ENCODE results near the gene ZNF263. TPM values are rescaled to one million over a fixed set of nuclear protein-coding genes. Genes with fewer than 3 reads are reported as not detected.

Gene ZNF263
- total and polyA plus RNA-seq, 9 of the 15 experiments (the other 6 are each of a cell fraction or from before 2014, with no cell fraction given) = 4.6 to 48.3 (median 31.8) TPM

DNA sequence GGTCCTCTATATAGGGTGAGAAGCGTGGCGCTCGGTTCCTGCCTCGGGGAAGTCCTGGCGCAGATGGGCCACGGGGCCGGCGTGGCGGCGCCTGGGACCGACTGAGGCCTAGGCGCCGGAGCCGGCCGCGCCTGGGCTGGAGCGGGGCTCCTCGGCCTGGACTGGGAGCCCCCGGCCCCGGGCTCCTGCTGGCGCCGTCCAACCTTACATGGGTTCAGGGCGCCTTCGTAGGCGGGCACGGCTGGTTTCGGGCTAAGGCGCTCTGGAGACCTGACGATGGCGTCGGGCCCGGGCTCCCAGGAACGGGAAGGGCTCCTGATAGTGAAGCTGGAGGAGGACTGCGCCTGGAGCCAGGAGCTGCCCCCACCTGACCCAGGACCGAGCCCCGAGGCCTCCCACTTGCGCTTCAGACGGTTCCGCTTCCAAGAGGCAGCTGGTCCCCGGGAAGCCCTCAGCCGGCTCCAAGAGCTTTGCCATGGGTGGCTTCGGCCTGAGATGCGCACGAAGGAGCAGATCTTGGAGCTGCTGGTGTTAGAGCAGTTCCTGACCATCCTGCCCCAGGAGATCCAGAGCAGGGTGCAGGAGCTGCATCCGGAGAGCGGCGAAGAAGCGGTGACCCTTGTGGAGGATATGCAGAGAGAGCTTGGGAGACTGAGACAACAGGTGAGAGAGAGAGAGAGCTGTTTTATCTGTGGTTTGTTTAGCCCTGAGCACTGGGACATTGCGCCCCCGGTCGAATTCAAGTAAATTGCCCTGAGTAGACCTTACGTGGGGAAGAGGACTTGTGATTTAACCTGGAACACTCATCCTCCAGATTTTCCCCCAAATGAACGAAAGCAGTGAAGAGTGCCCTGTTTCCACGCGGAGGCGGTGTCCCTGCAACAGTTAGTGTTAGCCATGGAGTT is 504 bp downstream of the ZNF263 start (continued):
- TF ChIP-seq, protein P1, sequence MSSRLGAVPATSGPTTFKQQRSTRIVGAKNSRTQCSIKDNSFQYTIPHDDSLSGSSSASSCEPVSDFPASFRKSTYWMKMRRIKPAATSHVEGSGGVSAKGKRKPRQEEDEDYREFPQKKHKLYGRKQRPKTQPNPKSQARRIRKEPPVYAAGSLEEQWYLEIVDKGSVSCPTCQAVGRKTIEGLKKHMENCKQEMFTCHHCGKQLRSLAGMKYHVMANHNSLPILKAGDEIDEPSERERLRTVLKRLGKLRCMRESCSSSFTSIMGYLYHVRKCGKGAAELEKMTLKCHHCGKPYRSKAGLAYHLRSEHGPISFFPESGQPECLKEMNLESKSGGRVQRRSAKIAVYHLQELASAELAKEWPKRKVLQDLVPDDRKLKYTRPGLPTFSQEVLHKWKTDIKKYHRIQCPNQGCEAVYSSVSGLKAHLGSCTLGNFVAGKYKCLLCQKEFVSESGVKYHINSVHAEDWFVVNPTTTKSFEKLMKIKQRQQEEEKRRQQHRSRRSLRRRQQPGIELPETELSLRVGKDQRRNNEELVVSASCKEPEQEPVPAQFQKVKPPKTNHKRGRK (tag; IDR thresholded peaks at IDR 0.05) = no peak
- TF ChIP-seq, protein P2, sequence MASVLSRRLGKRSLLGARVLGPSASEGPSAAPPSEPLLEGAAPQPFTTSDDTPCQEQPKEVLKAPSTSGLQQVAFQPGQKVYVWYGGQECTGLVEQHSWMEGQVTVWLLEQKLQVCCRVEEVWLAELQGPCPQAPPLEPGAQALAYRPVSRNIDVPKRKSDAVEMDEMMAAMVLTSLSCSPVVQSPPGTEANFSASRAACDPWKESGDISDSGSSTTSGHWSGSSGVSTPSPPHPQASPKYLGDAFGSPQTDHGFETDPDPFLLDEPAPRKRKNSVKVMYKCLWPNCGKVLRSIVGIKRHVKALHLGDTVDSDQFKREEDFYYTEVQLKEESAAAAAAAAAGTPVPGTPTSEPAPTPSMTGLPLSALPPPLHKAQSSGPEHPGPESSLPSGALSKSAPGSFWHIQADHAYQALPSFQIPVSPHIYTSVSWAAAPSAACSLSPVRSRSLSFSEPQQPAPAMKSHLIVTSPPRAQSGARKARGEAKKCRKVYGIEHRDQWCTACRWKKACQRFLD (CRISPR knock-in tag; IDR thresholded peaks at IDR 0.05) = no peak
- no peak for TF ChIP-seq ZC3H4 (CRISPR knock-in tag; IDR thresholded peaks at IDR 0.05; ENCODE audit: borderline replicate concordance)
- TF ChIP-seq BCOR (IDR thresholded peaks at IDR 0.05) = peak; percentile 20; the same call in 1 of the 2 replicates
- TF ChIP-seq E2F3 (CRISPR knock-in tag; IDR thresholded peaks at IDR 0.05) = 0 out of 2 replicates have a peak, but pooled peaks have one; percentile 32
- no peak for TF ChIP-seq GABPB1 (CRISPR knock-in tag; IDR thresholded peaks at IDR 0.05)
- TF ChIP-seq ZFPM2 (CRISPR knock-in tag; IDR thresholded peaks at IDR 0.05) = no peak
- no peak for TF ChIP-seq RBM15 (IDR thresholded peaks at IDR 0.05; ENCODE audit: insufficient read depth, low read length)
- TF ChIP-seq MXI1 (IDR thresholded peaks at IDR 0.05; ENCODE audit: low read depth, low read length) = no peak
- TF ChIP-seq ZNF274 (IDR thresholded peaks at IDR 0.05; ENCODE audit: borderline replicate concordance, low read depth, low read length) = no peak
- no peak for TF ChIP-seq SMAD2 (IDR thresholded peaks at IDR 0.05; ENCODE audit: low read depth, low read length)
- no peak for TF ChIP-seq SREBF2 (CRISPR knock-in tag; IDR thresholded peaks at IDR 0.05)
- TF ChIP-seq RHOXF2B (CRISPR knock-in tag; conservative IDR thresholded peaks at IDR 0.05) = no peak
- no peak for TF ChIP-seq ARID1B (IDR thresholded peaks at IDR 0.05)
- no peak for TF ChIP-seq HOXB6 (CRISPR knock-in tag; IDR thresholded peaks at IDR 0.05; ENCODE audit: borderline replicate concordance)
- no peak for TF ChIP-seq SPI1 (IDR thresholded peaks at IDR 0.05; ENCODE audit: borderline replicate concordance, low read depth, low read length)
- TF ChIP-seq L3MBTL2 (IDR thresholded peaks at IDR 0.05) = no peak
- no peak for TF ChIP-seq ZBTB17 (CRISPR knock-in tag; IDR thresholded peaks at IDR 0.05)
- TF ChIP-seq, protein P3, sequence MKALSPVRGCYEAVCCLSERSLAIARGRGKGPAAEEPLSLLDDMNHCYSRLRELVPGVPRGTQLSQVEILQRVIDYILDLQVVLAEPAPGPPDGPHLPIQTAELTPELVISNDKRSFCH (CRISPR knock-in tag; IDR thresholded peaks at IDR 0.05) = no peak
- TF ChIP-seq, protein P3 (tag; IDR thresholded peaks at IDR 0.05) = no peak
- no peak for TF ChIP-seq TEAD2 (tag; IDR thresholded peaks at IDR 0.05)
- no peak for TF ChIP-seq ZNF431 (CRISPR knock-in tag; IDR thresholded peaks at IDR 0.05)
- no peak for TF ChIP-seq OTX1 (CRISPR knock-in tag; IDR thresholded peaks at IDR 0.05)
- TF ChIP-seq POLR3A (IDR thresholded peaks at IDR 0.05; ENCODE audit: borderline replicate concordance, extremely low read depth, insufficient read depth, insufficient read length) = no peak
- peak; percentile 36 for TF ChIP-seq RBBP5 (IDR thresholded peaks at IDR 0.05; ENCODE audit: borderline replicate concordance, insufficient read depth, low read length, poor library complexity, severe bottlenecking)
- TF ChIP-seq ZNF561 (CRISPR knock-in tag; conservative IDR thresholded peaks at IDR 0.05) = 0 out of 2 replicates have a peak, but pooled peaks have one; percentile 18
- TF ChIP-seq STAT5A (IDR thresholded peaks at IDR 0.05; ENCODE audit: borderline replicate concordance, low read length) = no peak
